OCI-M1 (cell line): ENCODE data around the gene LRRC36.

Source experiments
- DNase-seq: peaks from one replicate; lab custom pipeline; 2025; lab: John Stamatoyannopoulos, UW

LRRC36 gene

DNA sequence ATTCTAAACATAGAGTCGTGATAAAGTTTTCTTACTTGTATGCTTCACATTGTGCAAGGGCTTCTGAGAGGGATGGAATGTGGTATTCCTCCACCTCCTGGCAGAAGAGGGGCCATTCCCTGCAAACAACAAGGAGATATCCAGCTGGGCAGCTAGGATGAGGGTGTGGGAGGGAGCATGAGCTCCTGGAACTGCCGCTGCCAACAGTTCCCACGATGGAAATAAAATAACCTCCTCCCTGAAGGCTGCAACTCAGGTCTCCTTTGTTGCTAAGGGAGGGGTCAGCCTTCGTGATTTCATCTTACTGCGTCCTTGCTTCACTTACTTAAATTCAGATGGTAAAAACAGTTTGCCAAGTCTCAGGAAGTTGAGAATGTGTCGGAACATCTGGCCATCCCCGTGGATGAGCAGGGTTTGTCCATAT is 31.7 kb upstream of the LRRC36 start:
- DNase-seq = no peak

DNA sequence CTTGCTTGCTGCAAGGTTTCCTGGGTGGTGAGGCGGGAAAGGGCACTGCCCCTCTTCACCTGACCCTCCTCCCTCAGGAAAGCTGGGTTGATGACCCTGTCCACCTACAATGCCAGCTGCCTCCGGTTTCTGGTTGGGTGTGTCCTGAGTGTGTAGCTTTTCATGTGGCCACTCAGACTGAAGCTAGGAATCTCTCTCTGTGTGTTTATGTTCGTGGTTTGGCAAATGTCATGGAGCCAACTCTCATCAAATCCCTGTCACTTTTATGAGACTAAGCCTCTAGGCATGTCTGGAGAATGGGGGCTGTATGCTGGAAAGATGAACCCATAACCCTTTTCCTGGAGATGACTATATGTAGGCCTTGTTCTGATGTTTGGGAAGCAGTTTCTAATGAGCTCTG is 30.2 kb upstream of the LRRC36 start:
- no peak for DNase-seq

DNA sequence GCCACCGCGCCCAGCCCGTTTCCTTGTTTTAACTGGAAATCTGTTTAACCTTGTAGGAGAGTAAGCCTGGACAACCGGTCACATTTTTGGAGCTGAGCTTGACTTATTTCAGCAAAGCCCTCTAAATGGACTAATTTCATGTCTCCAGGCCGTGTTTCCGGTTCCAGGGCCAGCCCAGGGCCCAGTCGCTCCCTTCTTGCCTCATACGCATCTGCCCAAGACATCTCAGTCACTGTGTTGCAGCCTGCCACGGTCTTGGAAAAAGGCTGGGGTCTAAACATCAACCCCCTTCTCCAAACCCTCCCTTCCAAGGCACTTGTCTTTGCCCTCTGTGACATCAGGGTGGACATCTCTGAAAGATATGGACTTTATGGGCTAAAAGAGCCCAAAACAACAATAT is 28.3 kb upstream of the LRRC36 start:
- no peak for DNase-seq

DNA sequence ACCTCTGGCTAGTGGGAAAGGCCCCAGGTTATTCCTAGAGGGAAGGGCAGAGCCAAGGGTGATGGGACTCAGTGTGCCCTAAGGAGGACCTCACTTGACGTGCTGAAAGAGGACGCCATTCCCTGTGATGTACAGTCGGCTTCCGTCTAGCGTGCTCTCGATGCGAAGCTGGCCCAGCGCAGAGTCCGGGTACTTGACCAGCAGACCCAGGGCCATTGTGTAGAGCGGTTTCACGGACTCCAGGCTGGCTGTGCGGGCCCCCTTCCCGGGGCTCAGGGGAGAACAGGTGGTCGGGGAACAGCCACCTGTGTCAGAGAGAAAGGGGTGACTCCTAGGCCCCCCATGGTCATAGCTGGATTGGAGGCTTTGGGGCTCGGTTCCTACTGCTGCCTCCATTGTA is 27.3 kb upstream of the LRRC36 start:
- DNase-seq = no peak

DNA sequence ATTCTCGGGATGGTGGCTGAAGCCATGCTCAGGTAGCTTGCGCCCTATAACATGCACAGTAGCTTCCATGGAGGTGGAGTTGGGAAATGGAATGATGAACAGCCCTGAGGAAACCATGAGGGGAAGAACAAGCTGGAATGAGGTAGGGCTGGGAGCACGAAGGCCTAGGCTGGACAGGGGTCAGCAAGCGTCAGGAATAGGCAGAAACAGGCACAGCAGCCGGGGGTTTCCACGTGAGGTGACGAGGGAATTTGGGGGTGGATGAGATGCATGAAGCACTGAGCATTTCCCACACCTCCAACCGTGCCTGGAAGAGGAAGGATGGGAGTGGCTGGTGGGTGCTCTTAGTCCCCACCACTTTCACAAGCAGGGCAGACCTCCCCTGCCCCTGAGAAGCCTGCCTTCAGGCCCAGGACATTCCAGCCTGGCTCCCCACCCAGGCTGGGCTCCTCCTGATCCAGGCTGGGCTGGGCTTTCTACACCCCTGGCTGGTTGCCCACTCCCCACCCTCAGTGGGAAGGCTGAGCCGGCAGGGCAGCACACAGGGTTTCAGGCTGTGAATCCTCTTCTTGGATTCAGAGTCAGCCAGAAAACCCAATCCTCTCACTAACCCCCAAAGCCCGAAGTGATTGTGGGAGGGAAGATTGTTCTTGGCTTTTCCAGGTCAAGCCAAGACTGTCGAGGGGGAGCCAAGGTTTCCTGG is 25.4 kb upstream of the LRRC36 start:
- DNase-seq = no peak

DNA sequence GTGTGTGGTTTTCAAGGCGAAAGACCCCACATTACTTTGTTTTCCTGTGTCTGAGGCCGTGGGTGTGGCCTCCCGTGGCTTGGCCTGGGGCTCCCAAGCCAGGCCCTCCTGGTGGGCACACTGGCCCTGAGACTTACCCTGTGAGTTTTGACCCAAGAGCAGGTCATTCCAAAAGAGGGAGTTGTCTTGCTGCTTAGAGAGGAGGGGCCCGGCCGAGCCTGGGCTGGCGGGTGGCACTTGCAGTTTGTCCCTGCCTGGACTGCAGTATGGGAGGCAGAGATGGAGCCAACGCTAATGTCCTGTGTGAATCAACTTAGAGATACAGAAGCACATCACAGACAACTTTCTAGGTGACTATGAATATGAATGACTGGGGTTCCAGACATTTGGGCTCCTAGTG is 24.5 kb upstream of the LRRC36 start:
- DNase-seq = no peak

DNA sequence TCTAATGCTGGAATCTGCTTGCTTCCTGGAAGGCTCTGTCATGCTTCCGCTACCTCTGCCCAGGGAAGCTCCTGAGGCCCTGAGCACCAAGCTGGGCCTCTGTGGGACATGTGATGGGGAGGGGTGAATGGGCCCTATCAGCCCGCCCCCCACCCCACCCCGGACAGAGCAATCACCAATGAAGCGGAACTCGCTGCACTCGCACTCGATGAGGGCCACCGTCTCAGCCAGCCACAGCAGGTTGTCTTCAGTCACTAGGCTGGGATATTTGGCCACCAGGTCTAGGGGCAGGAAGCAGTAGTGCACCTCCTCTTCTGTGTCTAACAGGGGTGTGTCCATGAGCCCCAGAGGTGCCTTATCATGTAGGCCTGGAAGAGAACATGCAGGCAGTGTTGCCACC is 23.6 kb upstream of the LRRC36 start:
- DNase-seq = no peak

DNA sequence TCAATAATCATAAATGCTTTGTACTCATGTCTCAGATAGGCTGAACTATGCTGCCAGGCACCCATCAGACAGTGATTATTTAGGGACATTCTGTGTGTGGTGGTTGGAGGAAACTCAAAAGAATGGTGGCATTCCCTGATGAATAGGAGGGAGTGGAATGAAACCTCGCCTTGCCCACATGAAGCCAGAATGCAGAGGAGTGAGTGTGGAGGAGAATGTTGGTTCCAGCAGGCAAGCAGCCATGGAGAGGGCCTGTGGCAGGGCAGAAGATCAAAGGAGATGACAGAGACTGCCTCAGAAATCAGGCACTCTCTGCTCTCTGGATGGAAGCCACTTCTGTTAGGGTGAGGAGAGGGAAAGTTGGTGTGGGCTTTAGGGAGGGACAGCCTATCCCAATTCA is 22.6 kb upstream of the LRRC36 start:
- no peak for DNase-seq

DNA sequence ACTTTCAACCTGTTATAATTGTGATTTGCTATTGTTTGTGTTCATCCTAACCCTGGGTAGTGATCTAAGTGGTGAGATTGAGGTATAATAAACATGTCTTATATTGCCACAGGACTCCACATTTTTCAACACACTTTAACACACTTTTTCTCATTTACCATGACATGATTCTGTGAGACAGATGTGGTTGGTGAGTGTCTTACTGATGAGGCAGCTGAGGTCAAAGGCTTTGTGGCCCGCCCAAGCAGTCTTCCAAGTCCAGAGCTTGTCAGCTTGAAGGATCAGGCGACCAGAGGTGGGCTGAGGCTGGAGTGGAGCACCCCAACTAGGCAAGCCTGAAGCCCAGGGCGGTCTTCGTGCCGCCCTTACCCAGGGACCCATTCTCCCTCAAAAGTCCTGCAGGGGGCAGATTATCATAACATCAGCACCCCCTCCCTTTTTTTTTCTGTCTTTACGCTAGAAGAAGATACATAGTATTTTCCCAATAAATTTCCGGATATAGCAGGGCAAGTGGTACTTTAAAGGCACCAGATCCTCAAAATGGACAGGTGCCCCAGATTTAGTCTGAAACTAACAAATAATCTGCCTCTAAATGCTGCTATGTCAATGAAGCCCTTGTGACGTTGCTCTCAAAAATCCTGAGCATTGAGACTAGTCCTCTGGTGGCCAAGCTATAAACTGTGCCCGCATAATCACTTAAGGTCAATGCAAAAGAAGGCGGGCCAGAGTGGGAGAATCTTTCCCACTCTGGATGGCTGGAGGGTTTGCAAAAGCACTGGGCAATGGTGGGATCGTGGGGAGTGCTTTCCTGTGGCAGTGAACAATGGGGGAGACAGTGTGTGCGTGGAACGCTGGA is 21.2 kb upstream of the LRRC36 start:
- DNase-seq = no peak

DNA sequence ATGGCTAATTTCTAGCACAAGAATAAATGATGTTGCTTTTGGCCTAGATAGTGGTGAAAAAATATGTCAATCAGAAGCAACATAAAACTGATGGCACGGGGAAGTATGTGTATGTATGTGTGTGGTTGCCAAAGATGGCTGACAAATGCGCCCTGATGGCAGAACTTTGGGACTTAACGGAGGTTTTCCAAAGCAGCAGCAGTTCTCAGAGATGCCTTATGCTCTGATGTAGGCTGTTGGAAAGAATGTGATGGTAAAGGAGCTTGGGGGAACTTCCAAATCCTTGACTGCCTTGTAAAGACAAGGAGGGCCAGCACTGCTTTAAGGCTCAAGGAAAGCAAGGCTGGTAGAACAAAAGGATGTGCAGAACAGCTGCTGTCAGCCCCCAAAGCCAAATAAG is 16.1 kb upstream of the LRRC36 start:
- no peak for DNase-seq

DNA sequence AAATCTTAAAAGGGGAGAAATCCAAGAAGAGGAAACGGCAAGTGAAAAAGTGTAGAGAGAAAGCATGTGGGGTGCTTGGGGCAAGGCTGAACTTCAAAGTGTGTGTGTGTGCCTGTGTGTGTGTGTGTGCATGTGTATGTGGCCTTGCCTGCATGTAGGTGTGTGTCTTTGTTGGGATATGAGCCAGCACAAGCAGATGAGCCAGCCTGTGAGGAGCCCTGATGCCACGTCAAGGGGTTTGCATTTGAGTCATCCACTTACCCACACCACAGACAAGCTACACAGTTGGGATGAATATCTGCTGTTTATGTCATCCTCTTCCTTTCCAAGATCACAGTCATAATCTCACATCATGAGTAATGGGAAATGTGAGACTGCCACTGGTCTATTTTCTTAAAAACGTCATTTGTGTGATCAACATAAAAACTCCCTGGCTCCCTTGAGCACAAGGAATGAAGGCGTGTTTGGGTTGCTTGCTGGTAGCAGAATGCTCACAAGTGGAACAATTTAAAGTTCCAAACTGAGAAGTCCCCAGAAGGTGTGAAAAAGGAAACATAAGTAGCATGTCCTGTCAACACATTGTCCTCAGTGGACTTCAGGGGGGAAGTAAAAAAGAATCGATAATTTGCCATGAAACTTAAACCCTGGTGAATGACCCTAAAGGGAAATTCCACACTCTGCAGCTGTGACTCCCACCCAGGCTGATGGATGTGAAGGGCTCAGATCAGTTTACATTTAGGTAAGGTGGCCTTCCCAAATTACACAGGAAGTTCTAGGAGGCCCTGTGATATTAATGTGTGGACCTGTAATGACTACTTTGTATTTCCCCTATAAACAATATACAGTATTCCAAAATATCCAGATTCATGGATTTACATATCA is 14.8 kb upstream of the LRRC36 start:
- DNase-seq = peak; percentile 12

DNA sequence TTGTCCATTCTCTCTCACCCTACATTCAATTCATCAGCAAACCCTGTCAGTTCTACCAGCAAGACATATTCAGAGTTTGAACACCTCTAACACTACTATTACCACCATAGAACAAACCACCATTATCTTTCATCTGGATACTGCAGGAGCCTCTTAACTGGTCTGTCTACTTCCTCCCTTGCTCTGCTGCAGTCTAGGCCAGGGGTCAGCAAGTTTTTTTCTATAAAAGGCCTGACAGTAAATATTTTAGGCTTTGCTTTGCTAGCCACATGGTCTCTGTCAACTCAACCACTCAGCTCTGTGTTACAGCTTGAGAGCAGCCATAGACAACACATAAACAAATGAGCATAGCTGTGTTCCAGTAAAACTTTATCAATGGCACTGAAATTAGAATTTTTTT is 13.9 kb upstream of the LRRC36 start:
- DNase-seq = peak; percentile 25

DNA sequence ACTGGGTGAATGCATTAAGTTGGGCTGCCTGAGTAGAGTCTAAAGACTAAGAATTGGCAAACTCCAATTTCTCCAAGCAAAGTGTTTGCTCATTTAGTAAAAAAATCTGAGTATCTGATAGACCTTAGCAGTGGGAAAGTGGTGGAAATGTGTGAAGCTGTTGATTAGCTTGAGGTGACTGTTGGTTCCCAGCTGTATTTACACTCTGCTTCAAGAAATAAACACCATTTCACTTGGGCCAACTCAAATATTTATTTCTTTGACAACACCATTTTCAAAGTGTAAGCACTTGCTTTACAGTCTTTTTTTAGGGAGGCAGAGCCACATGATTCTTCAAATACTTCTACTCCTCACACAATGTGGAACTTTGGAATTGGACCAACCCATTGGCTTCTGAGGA is 8.8 kb upstream of the LRRC36 start:
- no peak for DNase-seq

DNA sequence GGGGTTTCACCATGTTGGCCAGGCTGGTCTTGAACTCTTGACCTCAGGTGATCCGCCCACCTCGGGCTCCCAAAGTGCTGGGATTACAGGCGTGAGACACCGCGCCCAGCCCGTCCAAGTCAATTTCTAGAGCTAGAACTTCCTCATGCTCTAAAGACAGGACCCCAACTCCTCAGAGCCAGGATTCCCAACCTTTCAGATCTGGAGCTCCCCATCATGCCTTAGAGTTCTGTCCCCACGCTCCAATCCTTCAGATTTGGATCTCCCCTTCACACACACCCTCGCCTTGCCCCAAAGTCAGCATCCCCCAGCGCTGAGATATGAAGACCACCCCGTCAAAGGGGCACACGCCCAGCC is 522 bp upstream of the LRRC36 start:
- DNase-seq = no peak

DNA sequence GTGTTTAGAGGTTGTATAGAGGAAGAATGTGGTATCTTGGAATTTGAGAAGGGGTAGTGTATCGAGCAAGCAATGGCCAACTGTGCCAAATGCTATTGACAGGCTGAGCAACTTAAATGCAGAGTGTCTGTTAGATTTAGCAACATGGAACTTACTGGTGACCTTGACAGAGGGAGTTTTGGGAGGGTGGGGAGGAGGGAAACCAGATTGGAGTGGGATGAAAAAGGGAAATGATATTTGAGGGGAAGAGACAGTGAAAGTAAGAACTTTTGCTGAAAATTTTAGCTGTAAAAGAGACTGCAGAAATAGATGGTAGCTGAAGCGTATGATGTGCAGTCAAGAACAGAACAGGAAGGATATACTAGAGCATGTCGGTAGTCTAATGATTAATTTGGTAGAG is 1.1 kb downstream of the LRRC36 start:
- no peak for DNase-seq

DNA sequence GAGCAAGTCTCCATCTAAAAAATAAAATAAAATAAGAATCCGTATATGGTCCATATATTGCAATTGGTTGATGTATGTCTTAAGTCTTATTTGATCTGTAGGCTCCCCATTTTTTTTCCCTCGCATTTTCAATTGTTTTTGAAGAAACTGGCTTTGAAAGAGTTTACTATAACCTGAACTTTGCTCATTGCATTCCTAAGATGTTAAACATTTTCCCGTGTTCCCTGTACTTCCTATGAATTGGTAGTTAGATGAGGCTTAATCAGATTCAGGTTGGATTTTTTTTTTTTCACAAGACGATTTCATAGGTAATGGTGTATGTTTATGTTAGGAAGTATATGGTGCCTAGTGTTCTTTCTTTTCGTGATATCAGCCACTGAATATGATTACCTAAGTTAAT is 3.3 kb downstream of the LRRC36 start:
- no peak for DNase-seq

DNA sequence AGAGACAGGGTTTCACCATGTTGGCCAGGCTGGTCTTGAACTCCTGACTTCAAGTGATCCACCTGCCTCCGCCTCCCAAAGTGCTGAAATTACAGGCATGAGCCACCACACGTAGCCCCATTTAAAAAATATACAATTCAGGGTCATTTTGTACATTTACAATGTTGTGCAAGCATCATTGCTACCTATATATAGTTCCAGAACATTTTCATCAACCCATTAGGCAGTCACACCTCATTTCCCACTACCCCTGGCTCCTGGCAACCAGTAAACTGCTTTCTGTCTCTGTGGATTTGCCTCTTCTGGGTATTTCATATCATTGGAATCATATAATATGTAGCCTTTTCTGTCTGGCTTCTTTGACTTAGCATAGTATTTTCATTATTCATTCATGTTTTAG is 6.7 kb downstream of the LRRC36 start:
- no peak for DNase-seq

DNA sequence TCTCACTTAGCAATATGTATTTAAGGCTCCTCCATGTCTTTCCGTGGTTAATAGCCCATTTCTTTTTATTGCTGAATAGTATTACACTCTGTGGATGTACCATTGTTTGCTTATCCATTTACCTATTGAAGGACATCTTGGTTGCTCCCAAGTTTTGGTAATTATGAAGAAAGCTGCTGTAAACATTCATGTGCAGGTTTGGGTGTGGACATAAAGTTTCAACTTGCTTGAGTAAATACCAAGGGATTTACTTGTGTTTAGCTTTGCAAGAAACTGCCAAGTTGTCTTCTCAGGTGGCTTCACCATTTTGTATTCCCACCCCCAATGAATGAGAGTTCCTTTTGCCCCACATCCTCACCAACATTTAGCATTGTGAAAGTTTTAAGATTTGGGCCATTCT is 9.5 kb downstream of the LRRC36 start:
- no peak for DNase-seq

DNA sequence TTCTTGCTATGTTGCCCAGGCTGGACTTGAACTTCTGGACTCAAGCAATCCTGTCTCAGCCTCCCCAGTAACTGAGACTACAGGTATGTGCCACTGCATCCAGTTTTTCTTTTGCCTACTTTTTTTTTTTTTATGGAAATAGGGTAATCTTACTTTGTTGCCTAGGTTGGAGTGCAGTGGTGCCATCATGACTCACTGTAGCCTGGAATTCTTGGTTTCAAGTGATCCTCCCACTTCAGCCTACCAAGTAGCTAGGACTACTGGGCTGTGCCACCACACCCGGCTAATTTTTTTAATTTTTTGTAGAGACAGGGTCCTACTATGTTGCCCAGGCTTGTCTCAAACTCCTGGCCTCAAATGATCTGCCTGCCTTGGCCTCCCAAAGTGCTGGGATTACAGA is 10.0 kb downstream of the LRRC36 start:
- DNase-seq = no peak

DNA sequence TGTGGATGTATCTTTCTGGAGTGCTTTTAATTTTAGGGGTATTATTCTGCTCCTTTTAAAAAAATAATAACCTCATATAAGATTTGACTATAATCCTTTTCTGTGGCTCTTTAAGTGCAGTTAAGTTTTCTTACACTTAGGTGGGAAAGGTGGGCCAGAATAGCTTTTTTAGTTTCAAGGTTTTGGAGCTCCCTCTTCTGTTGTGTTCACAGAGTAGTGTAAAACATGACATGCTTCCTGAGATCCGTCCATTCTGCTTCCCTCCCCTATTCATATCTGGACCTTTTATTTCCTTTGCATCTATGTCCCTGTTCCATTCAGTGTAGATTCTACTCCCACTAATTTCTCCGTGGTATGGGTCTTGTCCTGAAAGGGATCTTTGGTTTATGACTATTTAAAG is 12.8 kb downstream of the LRRC36 start:
- DNase-seq = peak; percentile 27

DNA sequence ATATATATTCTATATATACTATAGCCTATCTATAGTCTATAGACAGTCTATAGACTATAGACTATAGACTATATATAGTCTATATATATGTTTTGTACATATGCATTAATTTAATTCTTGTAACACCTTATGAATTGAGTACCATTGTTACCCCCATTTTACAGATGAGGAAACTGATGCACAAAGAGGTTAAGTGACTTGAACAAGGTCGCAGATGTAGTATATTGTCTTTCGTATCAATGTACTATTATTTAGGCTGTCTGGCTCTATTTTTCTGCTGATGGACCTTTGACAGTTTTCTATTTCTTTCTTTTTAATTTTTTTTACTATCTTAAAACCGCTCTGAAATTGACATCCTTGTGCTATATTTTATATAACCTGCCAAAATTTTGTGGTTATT is 14.6 kb downstream of the LRRC36 start:
- DNase-seq = no peak

DNA sequence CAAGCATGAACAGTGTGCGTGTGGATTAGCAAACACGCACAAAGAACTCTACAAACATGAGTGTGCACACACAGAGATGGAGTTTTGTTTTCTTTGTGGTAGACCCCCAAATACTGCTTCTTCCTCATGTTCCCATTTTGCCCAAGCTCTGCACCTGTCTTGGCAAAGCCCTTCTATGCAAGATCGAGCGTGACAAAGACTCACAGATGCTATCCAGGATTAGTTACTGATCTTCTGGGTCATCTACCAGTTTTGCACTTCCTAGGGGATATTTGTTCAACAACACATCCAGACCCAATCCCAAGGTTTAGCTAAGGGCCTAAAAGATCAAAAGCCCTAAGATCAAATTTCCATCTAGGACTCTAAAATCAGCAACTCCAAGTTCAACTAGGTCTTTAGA is 16.0 kb downstream of the LRRC36 start:
- DNase-seq = no peak

DNA sequence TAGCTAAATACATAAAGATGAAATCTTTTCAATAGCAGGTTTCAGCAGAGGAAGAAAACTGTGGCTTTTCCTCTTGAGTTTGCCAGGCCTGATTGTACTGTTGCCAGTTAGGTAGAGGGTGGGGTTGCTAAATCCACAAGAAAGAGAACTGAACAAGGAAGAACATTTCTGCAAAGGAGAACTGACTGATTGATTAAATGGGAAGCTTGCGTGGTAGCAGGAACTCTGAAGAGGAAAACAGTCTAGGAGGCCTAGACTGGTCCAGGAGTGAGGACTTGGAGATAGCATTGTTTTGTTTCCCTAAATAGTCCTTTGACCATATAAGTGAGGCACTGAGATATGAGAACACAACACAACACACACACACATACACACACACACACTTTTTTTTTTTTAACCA is 18.8 kb downstream of the LRRC36 start:
- no peak for DNase-seq
